Smooth muscle cell (in vitro differentiated cells): ENCODE measurements around the gene SH3RF3. TPM values are rescaled to one million over a fixed set of nuclear protein-coding genes. Genes with fewer than 3 reads are reported as not detected.
A peak's percentile ranks its signal among the peaks of the same experiment; 100 is the strongest.

Source experiments
- DNase-seq: peaks from one replicate; lab custom pipeline; 2025; ENCODE audit not compliant: unreplicated experiment; lab: John Stamatoyannopoulos, UW
- H2AFZ ChIP-seq: fragments of 200-600 bp; sonication (generic); 2 replicates; pipeline ENCODE4 v1.6.0; 2016; ENCODE audit warnings: antibody characterized with exemption, low read depth, mild to moderate bottlenecking
- H3F3A ChIP-seq: fragments of 200-600 bp; sonication (generic); 2 replicates; pipeline ENCODE4 v1.6.0; 2017; ENCODE audit warnings: antibody characterized with exemption, low read depth
- H3K27ac ChIP-seq: fragments of 200-600 bp; sonication (generic); 2 replicates; pipeline ENCODE4 v1.5.1; 2016; ENCODE audit warnings: low read depth, mild to moderate bottlenecking
- H3K27me3 ChIP-seq: fragments of 200-600 bp; sonication (generic); 2 replicates; pipeline ENCODE4 v1.6.1; 2016; ENCODE audit warnings: low read depth, mild to moderate bottlenecking
- H3K36me3 ChIP-seq: fragments of 200-600 bp; sonication (generic); 2 replicates; pipeline ENCODE4 v1.5.1; 2016; ENCODE audit warnings: low read depth
- H3K4me1 ChIP-seq: fragments of 200-600 bp; sonication (generic); 2 replicates; pipeline ENCODE4 v1.5.1; 2016; ENCODE audit warnings: low read depth
- H3K4me2 ChIP-seq: fragments of 200-600 bp; sonication (generic); 2 replicates; pipeline ENCODE4 v1.6.0; 2016; ENCODE audit warnings: mild to moderate bottlenecking
- H3K4me3 ChIP-seq: fragments of 200-600 bp; sonication (generic); 2 replicates; pipeline ENCODE4 v1.5.1; 2016; ENCODE audit warnings: mild to moderate bottlenecking
- H3K79me2 ChIP-seq: fragments of 200-600 bp; sonication (generic); 2 replicates; pipeline ENCODE4 v1.6.0; 2016; ENCODE audit warnings: low read depth, mild to moderate bottlenecking
- H3K9ac ChIP-seq: fragments of 200-600 bp; sonication (generic); 2 replicates; pipeline ENCODE4 v1.6.0; 2016; ENCODE audit warnings: low read depth
- H3K9me3 ChIP-seq: fragments of 200-600 bp; sonication (generic); replicated peaks from 2 replicates; pipeline ENCODE4 v1.5.1; 2016; ENCODE audit warnings: low read depth
- H4K20me1 ChIP-seq: fragments of 200-600 bp; sonication (generic); 2 replicates; pipeline ENCODE4 v1.6.0; 2016; ENCODE audit warnings: low read depth
- WGBS: methylation state at CpG from one replicate; pipeline ENCODE4 v1.1.7; 2016; ENCODE audit warnings: low lambda C conversion rate; 5-methylcytosine and 5-hydroxymethylcytosine counted together
- polyA plus RNA-seq: library from polyadenylated mRNA; unstranded; fragments of >200 nt; fragmentation: Nextera tagmentation; extraction: Ambion mirVana; gene quantifications from 2 replicates; pipeline ENCODE4 v1.2.1, GENCODE V29; 2016
- total RNA-seq: library from RNA; depleted of rRNA; stranded (reverse); fragments of >200 nt; gene quantifications from 2 replicates; pipeline ENCODE4 v1.2.3, GENCODE V29; 2014
- TF ChIP-seq, protein P1 (sequence below): fragments of 200-600 bp; sonication (generic); IDR thresholded peaks from 2 replicates; pipeline ENCODE4 v1.5.1; 2017; ENCODE audit warnings: borderline replicate concordance, mild to moderate bottlenecking, antibody characterized with exemption; ENCODE audit not compliant: insufficient read depth, poor library complexity, severe bottlenecking

The SH3RF3 gene
- total and polyA plus RNA-seq, 2 experiments from 2014 or later = 6.6 to 11.8 TPM

DNA sequence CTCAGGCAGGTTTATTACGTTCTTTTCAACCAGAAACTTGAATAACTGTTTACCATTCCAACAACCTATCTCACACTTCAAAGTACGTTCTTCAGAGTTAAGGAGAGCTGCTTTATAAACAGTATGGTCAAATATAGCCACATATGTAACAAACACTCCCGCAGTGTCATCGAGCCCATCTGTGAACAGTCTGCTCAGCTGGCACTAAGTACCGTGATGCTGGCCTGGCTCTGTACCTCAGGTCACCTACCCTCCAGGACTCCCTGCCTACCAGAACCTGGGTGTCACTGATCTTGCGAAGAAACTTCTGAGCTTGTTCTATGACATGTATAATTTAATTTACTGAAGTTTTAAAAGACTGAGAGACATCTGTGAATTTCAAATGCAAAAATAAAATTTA is 413.4 kb downstream of the SH3RF3 start:
- Histone ChIP-seq H3K4me2 (no peak overlapping the region), H4K20me1 (peaks cover 5% of the 10 kb centered on the region), H2AFZ (no peak overlapping the region), H3K27ac (no peak overlapping the region), H3K9me3 (no peaks in the 10 kb centered on the region), H3K4me1 (no peaks in the 10 kb centered on the region), H3K36me3 (no peaks in the 10 kb centered on the region), H3K27me3 (no peaks in the 10 kb centered on the region), H3K9ac (no peak overlapping the region), H3F3A (no peaks in the 10 kb centered on the region), H3K4me3 (no peak overlapping the region), H3K79me2 (no peaks in the 10 kb centered on the region)
- TF ChIP-seq, protein P1, sequence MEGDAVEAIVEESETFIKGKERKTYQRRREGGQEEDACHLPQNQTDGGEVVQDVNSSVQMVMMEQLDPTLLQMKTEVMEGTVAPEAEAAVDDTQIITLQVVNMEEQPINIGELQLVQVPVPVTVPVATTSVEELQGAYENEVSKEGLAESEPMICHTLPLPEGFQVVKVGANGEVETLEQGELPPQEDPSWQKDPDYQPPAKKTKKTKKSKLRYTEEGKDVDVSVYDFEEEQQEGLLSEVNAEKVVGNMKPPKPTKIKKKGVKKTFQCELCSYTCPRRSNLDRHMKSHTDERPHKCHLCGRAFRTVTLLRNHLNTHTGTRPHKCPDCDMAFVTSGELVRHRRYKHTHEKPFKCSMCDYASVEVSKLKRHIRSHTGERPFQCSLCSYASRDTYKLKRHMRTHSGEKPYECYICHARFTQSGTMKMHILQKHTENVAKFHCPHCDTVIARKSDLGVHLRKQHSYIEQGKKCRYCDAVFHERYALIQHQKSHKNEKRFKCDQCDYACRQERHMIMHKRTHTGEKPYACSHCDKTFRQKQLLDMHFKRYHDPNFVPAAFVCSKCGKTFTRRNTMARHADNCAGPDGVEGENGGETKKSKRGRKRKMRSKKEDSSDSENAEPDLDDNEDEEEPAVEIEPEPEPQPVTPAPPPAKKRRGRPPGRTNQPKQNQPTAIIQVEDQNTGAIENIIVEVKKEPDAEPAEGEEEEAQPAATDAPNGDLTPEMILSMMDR = no peak
- 60% methylated on average over 6 of the region's 6 CpGs for WGBS
- no peak for DNase-seq

DNA sequence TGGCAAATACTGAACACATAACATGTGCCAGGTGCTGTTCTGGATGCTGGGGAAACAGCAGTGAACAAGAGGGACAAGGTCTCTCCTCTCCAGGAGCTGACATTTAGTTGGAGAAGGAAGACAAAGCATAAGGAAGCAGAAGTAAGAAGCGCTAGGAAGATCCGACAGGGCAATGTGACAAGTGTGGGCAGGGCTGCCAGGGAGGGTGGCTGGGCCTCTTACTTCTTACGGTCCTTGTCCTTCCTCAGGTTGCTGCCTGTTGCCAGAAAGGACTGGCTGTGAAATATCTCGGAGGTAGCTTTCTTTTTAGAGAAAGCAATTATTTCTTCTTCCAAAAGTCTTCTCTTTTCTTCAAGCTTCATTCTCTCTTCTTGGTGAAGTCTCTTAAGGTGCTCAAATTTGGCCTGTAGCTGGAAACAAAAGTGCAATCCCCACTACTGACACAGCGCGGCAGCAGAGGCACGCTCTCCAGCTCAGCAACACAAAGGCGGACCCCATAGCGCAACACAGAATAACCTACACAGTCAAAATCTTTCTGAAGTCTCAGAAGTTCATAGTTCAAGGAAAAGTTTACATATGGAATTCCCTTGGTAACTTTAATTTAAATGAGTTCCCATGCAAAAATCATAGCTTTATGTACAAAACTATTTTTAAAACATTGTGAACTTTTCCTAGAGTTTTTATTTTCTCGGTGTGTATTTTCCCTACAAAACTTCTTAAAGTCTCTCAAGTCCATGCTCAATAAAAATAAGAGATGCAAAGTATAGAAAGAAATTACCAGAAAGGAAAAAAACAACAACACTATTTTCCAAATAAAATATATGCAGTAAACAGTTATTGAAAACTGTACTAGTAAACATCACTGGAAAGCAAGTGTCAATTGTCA is 417.1 kb downstream of the SH3RF3 start:
- Histone ChIP-seq H4K20me1 (peaks cover 5% of the 10 kb centered on the region), H3K79me2 (no peaks in the 10 kb centered on the region), H3K9ac (no peak overlapping the region), H3K27me3 (no peaks in the 10 kb centered on the region), H3K27ac (no peak overlapping the region), H3K4me1 (no peaks in the 10 kb centered on the region), H3K36me3 (no peaks in the 10 kb centered on the region), H3K9me3 (no peaks in the 10 kb centered on the region), H3F3A (peaks cover 6% of the 10 kb centered on the region), H3K4me3 (no peak overlapping the region), H3K4me2 (no peak overlapping the region), H2AFZ (no peak overlapping the region)
- TF ChIP-seq, protein P1 = peak; percentile 89
- 43% methylated on average over 10 of the region's 10 CpGs for WGBS
- DNase-seq = peak; percentile 9

DNA sequence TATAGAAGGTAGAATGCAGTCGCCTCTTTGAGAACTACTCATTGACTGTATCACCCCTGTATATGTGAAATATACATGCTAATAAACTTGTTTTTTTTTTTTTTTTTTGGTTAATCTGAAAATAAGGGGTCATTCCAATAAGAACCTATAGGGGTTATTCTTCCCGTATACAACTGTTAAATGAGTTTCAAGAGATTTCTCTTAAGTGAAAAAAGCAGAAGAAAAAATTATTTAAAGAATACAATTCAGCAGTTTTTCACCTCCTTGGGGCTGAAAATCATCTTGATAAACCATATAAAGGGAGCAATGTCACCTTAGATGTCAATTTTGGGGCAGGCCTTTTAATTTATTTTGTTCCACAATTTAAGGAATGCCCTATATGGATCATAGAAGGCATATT is 418.3 kb downstream of the SH3RF3 start:
- peaks cover 5% of the 10 kb centered on the region for H4K20me1 ChIP-seq
- TF ChIP-seq, protein P1 = peak; percentile 2
- WGBS = 93% methylated on average over 2 of the region's 2 CpGs

More for the DNA sequence above, 418.3 kb downstream of the SH3RF3 start:
- Histone ChIP-seq H3K27ac (no peak overlapping the region), H3K27me3 (no peaks in the 10 kb centered on the region), H3K79me2 (no peaks in the 10 kb centered on the region), H3K9me3 (no peaks in the 10 kb centered on the region), H3K36me3 (no peaks in the 10 kb centered on the region), H3K4me1 (no peaks in the 10 kb centered on the region), H3K9ac (no peak overlapping the region), H3K4me3 (no peak overlapping the region), H3F3A (peaks cover 6% of the 10 kb centered on the region), H3K4me2 (no peak overlapping the region), H2AFZ (no peak overlapping the region)
- DNase-seq = no peak
